K562 (cell line): ENCODE measurements around the gene RHD. TPM values are rescaled to one million over a fixed set of nuclear protein-coding genes. Genes with fewer than 3 reads are reported as not detected.

Experiments used
- ASH1L ChIP-seq: fragments of 450-650 bp; IDR thresholded peaks from 2 replicates; pipeline ENCODE4 v1.6.1; 2018; ENCODE audit warnings: borderline replicate concordance, mild to moderate bottlenecking, low read depth; ENCODE audit not compliant: partially characterized antibody
- ETV5 ChIP-seq: sonication (generic); formaldehyde crosslinking; IDR thresholded peaks from 2 replicates; pipeline ENCODE4 v1.4.0; 2020; ENCODE audit warnings: low read depth, mild to moderate bottlenecking, missing genetic modification reagents
- HMGXB4 ChIP-seq: sonication (generic); formaldehyde crosslinking; IDR thresholded peaks from 2 replicates; pipeline ENCODE4 v1.8.1; 2023; ENCODE audit warnings: mild to moderate bottlenecking, missing genetic modification reagents
- HOMEZ ChIP-seq: fragments of 250-450 bp; sonication (Bioruptor Pico); IDR thresholded peaks from 2 replicates; pipeline ENCODE4 v1.4.0; 2020; ENCODE audit warnings: mild to moderate bottlenecking, moderate library complexity
- KAT2B ChIP-seq: IDR thresholded peaks from one replicate; pipeline ENCODE4 v1.6.1; 2012; ENCODE audit warnings: low read depth, mild to moderate bottlenecking, control low read depth, inconsistent platforms, low read length, moderate library complexity
- LARP7 ChIP-seq: fragments of 450-650 bp; IDR thresholded peaks from 2 replicates; pipeline ENCODE4 v1.6.1; 2016
- PHTF2 ChIP-seq: fragments of 250-450 bp; sonication (Bioruptor Pico); IDR thresholded peaks from 2 replicates; pipeline ENCODE4 v1.5.0; 2021; ENCODE audit warnings: mild to moderate bottlenecking
- RBM39 ChIP-seq: fragments of 200-400 bp; formaldehyde crosslinking; optimal IDR thresholded peaks from 2 replicates; pipeline ENCODE3; 2018; ENCODE audit warnings: low read depth, low read length
- SMARCE1 ChIP-seq: fragments of 450-650 bp; IDR thresholded peaks from 2 replicates; pipeline ENCODE4 v1.7.1; 2016; ENCODE audit warnings: mild to moderate bottlenecking
- SP1 ChIP-seq: sonication (generic); formaldehyde crosslinking; IDR thresholded peaks from 2 replicates; pipeline ENCODE4 v1.8.1; 2022; ENCODE audit warnings: mild to moderate bottlenecking, missing genetic modification reagents
- TCF7 ChIP-seq: sonication (generic); IDR thresholded peaks from 2 replicates; pipeline ENCODE4 v1.6.1; 2016; ENCODE audit warnings: antibody characterized with exemption, borderline replicate concordance
- U2AF2 ChIP-seq: fragments of 200-400 bp; formaldehyde crosslinking; optimal IDR thresholded peaks from 2 replicates; pipeline ENCODE3; 2017; ENCODE audit warnings: low read depth, mild to moderate bottlenecking, low read length
- ZBTB49 ChIP-seq: sonication (generic); formaldehyde crosslinking; IDR thresholded peaks from 2 replicates; pipeline ENCODE4 v1.8.0; 2022; ENCODE audit warnings: missing genetic modification reagents, mild to moderate bottlenecking, borderline replicate concordance
- ZBTB7A ChIP-seq: IDR thresholded peaks from 2 replicates; pipeline ENCODE4 v1.6.1; 2011; ENCODE audit warnings: low read depth, mild to moderate bottlenecking, low read length, moderate library complexity, borderline replicate concordance; ENCODE audit not compliant: control insufficient read depth
- ZNF785 ChIP-seq: fragments of 250-450 bp; sonication (Bioruptor Pico); IDR thresholded peaks from 2 replicates; pipeline ENCODE4 v1.4.0; 2020; ENCODE audit warnings: mild to moderate bottlenecking
- polyA plus RNA-seq, 8 experiments: library from polyadenylated mRNA; depleted of rRNA in 4 of 8; stranded (reverse) in 5 of 8; unstranded in 3 of 8; fragments of >200 nt; fragmentation: Nextera tagmentation in 2 of 8; fragmentation: Illumina TruSeq in 1 of 8; extraction: Ambion mirVana in 2 of 8; extraction: Trizol in 1 of 8; gene quantifications; 2 replicates each; pipeline versions ENCODE4 v1.2.1 to v1.2.3, GENCODE V29; 2011 to 2014; ENCODE audit warnings: inconsistent platforms in 1 of 8, missing spikeins in 1 of 8
- total RNA-seq, 7 experiments: library from RNA; depleted of rRNA in 6 of 7; stranded (reverse); fragments of >200 nt in 6 of 7; fragmentation: Illumina TruSeq in 2 of 7; extraction: Trizol in 2 of 7; gene quantifications; 2 replicates each; pipeline versions ENCODE4 v1.2.1 to v1.2.3, GENCODE V29; 2011 to 2021; ENCODE audit warnings: low replicate concordance in 1 of 7
- TF ChIP-seq, protein P1 (sequence below): fragments of 250-450 bp; sonication (Bioruptor Pico); IDR thresholded peaks from 2 replicates; pipeline ENCODE4 v1.5.1; 2021; ENCODE audit warnings: mild to moderate bottlenecking
- TF ChIP-seq, protein P2 (sequence below): fragments of 250-450 bp; sonication (Bioruptor Pico); IDR thresholded peaks from 2 replicates; pipeline ENCODE4 v1.8.0; 2021; ENCODE audit warnings: borderline replicate concordance, mild to moderate bottlenecking, moderate library complexity; ENCODE audit not compliant: poor library complexity, severe bottlenecking
- TF ChIP-seq, protein P3 (sequence below): sonication (generic); formaldehyde crosslinking; IDR thresholded peaks from 2 replicates; pipeline ENCODE4 v1.5.0; 2020; ENCODE audit warnings: missing genetic modification reagents

Gene RHD
- total and polyA plus RNA-seq, 9 of the 15 experiments (the other 6 are each of a cell fraction or from before 2014, with no cell fraction given), result 8.8 to 32.4 (median 15.0) TPM

GRCh38 chr1:25239681-25240541, 32.4 kb upstream of the RHD start (continued):
- TF ChIP-seq, protein P1, sequence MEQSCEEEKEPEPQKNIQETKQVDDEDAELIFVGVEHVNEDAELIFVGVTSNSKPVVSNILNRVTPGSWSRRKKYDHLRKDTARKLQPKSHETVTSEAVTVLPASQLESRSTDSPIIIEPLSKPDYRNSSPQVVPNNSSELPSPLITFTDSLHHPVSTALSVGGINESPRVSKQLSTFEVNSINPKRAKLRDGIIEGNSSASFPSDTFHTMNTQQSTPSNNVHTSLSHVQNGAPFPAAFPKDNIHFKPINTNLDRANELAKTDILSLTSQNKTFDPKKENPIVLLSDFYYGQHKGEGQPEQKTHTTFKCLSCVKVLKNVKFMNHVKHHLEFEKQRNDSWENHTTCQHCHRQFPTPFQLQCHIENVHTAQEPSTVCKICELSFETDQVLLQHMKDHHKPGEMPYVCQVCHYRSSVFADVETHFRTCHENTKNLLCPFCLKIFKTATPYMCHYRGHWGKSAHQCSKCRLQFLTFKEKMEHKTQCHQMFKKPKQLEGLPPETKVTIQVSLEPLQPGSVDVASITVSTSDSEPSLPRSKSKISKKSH, result no peak
- TF ChIP-seq HOMEZ (CRISPR knock-in tag) (no peak), KAT2B (no peak), PHTF2 (0 out of 2 replicates have a peak, but pooled peaks have one; percentile 72), SMARCE1 (0 out of 2 replicates have a peak, but pooled peaks have one; percentile 9), ASH1L (no peak), HMGXB4 (CRISPR knock-in tag) (peak; percentile 36; the same call in 1 of the 2 replicates), RBM39 (no peak), U2AF2 (no peak), LARP7 (0 out of 2 replicates have a peak, but pooled peaks have one; percentile 15), ZBTB7A (no peak), ZBTB49 (CRISPR knock-in tag) (no peak), ETV5 (peak; percentile 74; the same call in 1 of the 2 replicates), ZNF785 (CRISPR knock-in tag) (no peak), TCF7 (no peak; the same call in 1 of the 2 replicates), SP1 (peak; percentile 77)
- TF ChIP-seq, protein P2, sequence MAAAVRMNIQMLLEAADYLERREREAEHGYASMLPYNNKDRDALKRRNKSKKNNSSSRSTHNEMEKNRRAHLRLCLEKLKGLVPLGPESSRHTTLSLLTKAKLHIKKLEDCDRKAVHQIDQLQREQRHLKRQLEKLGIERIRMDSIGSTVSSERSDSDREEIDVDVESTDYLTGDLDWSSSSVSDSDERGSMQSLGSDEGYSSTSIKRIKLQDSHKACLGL (CRISPR knock-in tag), result no peak
- TF ChIP-seq, protein P3, sequence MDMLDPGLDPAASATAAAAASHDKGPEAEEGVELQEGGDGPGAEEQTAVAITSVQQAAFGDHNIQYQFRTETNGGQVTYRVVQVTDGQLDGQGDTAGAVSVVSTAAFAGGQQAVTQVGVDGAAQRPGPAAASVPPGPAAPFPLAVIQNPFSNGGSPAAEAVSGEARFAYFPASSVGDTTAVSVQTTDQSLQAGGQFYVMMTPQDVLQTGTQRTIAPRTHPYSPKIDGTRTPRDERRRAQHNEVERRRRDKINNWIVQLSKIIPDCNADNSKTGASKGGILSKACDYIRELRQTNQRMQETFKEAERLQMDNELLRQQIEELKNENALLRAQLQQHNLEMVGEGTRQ, result no peak
